ENCODE data around the gene PTPRU.

Gene PTPRU

DNA sequence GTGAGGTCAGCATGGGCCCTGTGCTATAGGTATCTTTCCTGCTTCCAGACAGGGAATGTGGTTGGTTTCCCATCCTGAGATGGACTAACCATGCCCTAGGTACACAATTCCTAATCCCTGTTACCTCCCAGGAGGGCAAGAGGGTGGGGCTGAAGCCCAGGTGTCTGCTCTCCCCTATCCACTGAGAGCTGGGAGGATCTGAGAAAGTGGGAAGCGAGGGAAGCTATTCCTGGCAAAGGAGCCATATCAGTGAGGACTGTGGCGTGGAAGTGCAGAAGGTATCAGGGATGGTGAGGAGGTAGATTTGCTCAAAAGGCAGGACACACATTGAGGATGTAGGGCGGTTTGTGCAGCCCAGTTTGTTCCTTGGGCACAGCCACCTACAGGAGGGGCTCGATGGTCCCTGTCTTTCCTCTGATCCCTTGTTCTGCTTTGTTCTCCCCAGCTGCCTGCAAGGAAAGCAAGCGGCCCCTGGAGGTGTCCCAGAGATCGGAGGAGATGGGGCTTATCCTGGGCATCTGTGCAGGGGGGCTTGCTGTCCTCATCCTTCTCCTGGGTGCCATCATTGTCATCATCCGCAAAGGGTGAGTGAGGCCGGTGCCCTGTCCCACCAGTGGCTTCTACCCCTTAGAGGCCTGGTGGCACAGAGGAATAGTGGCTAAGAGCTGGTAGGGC lies 48.1 kb downstream of the PTPRU start:
- TF ChIP-seq, protein P1, sequence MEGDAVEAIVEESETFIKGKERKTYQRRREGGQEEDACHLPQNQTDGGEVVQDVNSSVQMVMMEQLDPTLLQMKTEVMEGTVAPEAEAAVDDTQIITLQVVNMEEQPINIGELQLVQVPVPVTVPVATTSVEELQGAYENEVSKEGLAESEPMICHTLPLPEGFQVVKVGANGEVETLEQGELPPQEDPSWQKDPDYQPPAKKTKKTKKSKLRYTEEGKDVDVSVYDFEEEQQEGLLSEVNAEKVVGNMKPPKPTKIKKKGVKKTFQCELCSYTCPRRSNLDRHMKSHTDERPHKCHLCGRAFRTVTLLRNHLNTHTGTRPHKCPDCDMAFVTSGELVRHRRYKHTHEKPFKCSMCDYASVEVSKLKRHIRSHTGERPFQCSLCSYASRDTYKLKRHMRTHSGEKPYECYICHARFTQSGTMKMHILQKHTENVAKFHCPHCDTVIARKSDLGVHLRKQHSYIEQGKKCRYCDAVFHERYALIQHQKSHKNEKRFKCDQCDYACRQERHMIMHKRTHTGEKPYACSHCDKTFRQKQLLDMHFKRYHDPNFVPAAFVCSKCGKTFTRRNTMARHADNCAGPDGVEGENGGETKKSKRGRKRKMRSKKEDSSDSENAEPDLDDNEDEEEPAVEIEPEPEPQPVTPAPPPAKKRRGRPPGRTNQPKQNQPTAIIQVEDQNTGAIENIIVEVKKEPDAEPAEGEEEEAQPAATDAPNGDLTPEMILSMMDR (IDR thresholded peaks at IDR 0.05; ENCODE audit: control insufficient read depth, extremely low read depth, insufficient read depth): no peak
- H3K4me3 ChIP-seq (ENCODE audit: low read depth, low read length): no peak overlapping the region
- no peak for DNase-seq (ENCODE audit: low read depth)

DNA sequence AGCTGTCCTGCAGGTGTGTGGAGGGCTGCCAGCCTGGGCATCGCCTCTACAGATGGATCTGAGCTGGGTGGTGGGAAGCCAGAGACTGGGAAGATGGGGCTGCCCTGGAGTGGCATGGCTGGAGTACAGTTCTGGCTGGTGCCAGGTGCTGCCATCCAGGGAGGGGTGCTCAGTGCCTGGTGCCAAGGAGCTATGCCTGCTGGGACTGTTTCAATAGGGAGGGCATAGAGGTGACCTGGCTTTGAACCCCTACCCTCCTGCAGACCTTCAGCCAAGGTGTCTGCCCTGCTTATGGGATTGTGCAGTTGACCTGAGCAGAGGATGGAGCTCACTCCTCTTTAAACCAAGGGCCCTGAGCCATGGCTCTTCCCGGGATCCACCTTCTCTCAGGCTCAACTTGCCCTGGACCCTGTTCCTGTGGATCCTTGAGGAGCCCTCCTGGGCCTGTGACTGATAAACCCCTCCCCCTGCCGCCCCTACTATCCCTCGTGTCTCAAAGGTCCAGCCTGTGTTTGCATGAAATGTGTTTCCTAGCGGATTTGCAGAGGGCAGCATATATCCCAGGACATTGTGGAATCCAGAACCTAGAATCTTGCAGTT lies 48.7 kb downstream of the PTPRU start:
- no peak overlapping the region for H3K4me3 ChIP-seq (ENCODE audit: low read depth, low read length)
- no peak for DNase-seq (ENCODE audit: low read depth)
- TF ChIP-seq, protein P1 (IDR thresholded peaks at IDR 0.05; ENCODE audit: control insufficient read depth, extremely low read depth, insufficient read depth): no peak

DNA sequence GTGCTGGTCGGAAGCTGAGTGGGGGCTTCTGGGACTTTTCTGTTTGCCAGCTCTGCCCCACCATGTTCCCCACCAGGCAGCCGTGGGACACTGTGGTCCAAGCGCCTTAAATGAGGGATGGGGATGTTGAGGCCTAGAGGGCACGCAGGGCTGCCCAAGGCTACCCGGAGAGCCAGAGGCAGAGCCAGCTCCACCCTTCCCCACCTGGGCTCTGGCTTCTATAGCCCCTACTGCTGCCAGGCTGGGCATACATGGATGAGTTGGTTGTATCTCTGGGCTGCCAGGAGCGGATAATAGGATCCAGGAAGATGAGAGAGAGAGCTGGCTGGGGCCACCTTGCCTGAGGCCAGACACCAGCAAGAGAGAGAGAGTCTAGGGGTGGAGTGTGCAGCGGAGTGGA lies 49.4 kb downstream of the PTPRU start:
- TF ChIP-seq, protein P1 (IDR thresholded peaks at IDR 0.05; ENCODE audit: control insufficient read depth, extremely low read depth, insufficient read depth): no peak
- DNase-seq (ENCODE audit: low read depth): no peak
- no peak overlapping the region for H3K4me3 ChIP-seq (ENCODE audit: low read depth, low read length)

DNA sequence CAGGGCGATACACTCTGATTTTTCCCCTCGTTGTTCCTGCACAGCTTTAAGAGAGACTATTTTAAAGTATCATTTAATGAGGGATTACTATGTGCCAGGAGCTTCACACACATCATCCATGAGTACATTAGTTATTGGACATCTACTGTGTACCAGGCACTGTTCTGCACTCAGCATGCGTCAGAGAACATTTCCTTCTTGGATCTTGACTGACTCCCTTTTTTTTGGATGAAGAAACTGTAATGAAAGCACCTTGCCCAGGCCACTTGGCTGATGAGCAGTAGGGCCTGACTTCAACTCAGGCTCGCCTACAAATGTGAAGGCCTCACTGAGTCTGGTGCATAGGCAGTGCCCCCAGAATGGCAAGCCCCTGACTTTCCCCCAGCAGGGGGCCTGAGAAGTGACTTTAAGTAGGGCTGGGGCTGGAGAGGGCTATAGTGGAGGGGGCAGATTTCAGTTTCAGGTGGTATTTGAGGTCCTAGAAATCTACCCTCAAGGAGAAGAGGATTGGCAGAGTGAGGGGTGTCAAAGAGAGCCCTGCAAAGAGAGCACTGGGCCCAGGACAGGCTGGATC lies 50.0 kb downstream of the PTPRU start:
- TF ChIP-seq, protein P1 (IDR thresholded peaks at IDR 0.05; ENCODE audit: control insufficient read depth, extremely low read depth, insufficient read depth): no peak
- DNase-seq (ENCODE audit: low read depth): no peak
- no peak overlapping the region for H3K4me3 ChIP-seq (ENCODE audit: low read depth, low read length)

DNA sequence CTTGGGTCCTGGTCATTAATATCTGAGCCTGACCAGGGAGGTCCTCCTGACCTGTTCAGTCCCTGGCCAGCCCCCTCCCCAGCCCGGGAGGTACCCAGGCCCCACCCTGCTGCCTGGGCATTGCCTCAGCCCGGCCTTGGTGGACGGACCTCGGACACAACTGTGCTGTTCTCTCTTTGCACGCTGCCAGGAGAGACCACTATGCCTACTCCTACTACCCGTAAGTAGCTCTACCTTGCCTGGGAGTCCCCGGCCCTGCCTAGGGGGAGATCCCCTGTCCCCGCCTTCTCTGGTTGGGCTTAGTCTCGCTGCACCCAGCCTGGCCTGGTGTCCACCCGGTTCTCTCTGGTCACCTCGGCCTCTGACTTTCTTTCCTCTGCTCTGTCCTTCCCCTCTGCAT lies 53.2 kb downstream of the PTPRU start:
- no peak overlapping the region for H3K4me3 ChIP-seq (ENCODE audit: low read depth, low read length)
- TF ChIP-seq, protein P1 (IDR thresholded peaks at IDR 0.05; ENCODE audit: control insufficient read depth, extremely low read depth, insufficient read depth): no peak
- DNase-seq (ENCODE audit: low read depth): no peak

DNA sequence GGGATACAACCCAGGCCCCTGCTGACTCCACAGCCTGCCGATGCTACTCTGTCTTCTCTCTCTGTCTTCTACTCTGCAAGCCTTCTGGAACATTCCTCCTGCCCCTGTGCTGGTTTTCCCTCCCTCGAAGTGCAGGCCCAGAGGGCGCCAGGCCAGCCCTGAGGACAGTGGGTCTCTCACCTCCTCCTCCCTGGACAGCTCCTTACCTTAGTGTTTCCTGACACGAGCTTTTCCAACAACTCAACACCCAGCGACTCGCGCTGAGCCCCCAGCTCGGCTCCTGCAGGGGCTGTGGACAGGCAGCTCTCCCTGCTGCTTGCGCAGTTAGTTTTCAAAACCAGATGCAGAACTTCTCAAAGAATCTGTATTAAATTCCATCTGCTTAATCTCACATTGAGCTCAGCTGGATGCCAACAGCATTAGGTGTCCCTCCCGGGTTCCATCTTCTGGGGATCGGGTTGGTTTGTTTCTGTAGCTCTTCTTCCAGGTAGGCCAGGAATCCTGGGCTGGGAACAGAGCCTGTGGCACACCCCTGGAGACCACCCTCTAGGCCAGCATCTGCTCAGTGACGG lies 54.2 kb downstream of the PTPRU start:
- no peak for DNase-seq (ENCODE audit: low read depth)
- no peak overlapping the region for H3K4me3 ChIP-seq (ENCODE audit: low read depth, low read length)
- TF ChIP-seq, protein P1 (IDR thresholded peaks at IDR 0.05; ENCODE audit: control insufficient read depth, extremely low read depth, insufficient read depth): no peak
